H9 (cell line): Measurements from ENCODE around the gene ZNF202. TPM values are rescaled to one million over a fixed set of nuclear protein-coding genes. Genes with fewer than 3 reads are reported as not detected.

Source experiments
- DNase-seq: peaks from one replicate; pipeline ENCODE4 v3.0.0-alpha.2; 2017
- H2AFZ ChIP-seq: one replicate; pipeline ENCODE4 v1.6.1; 2013; ENCODE audit warnings: mild to moderate bottlenecking, low read length, control low read depth, moderate library complexity
- H2AK5ac ChIP-seq: 2 replicates; pipeline ENCODE4 v1.6.1; 2013; ENCODE audit warnings: low read length, control low read depth, mixed read lengths; ENCODE audit not compliant: insufficient read length
- H2BK120ac ChIP-seq: one replicate; pipeline ENCODE4 v1.6.1; 2013; ENCODE audit warnings: low read depth, mild to moderate bottlenecking, low read length, control low read depth, inconsistent platforms; ENCODE audit not compliant: poor library complexity, severe bottlenecking
- H2BK12ac ChIP-seq: 2 replicates; pipeline ENCODE4 v1.6.1; 2013; ENCODE audit warnings: low read length, control low read depth, mixed read lengths, low read depth; ENCODE audit not compliant: insufficient read length
- H2BK15ac ChIP-seq: 2 replicates; pipeline ENCODE4 v1.6.1; 2013; ENCODE audit warnings: low read depth, low read length, control low read depth
- H2BK20ac ChIP-seq: one replicate; pipeline ENCODE4 v1.6.1; 2013; ENCODE audit warnings: low read depth, mild to moderate bottlenecking, low read length, control low read depth, inconsistent platforms; ENCODE audit not compliant: poor library complexity, severe bottlenecking
- H2BK5ac ChIP-seq: 2 replicates; pipeline ENCODE4 v1.6.1; 2013; ENCODE audit warnings: low read length, control low read depth, mixed read lengths; ENCODE audit not compliant: insufficient read length
- H3K14ac ChIP-seq: 2 replicates; pipeline ENCODE4 v1.6.1; 2013; ENCODE audit warnings: low read length, control low read depth; ENCODE audit not compliant: insufficient read depth
- H3K18ac ChIP-seq: 2 replicates; pipeline ENCODE4 v1.6.1; 2013; ENCODE audit warnings: low read depth, mild to moderate bottlenecking, mixed read lengths, low read length, control low read depth; ENCODE audit not compliant: insufficient read length
- H3K23ac ChIP-seq: 2 replicates; pipeline ENCODE4 v1.6.1; 2013; ENCODE audit warnings: low read length, control low read depth, mixed read lengths, low read depth; ENCODE audit not compliant: insufficient read length
- H3K23me2 ChIP-seq: 2 replicates; pipeline ENCODE4 v1.6.1; 2013; ENCODE audit warnings: low read depth, mild to moderate bottlenecking, mixed read lengths, low read length, control low read depth; ENCODE audit not compliant: insufficient read length, poor library complexity, severe bottlenecking
- H3K27ac ChIP-seq: 2 replicates; pipeline ENCODE4 v1.5.1; 2013; ENCODE audit warnings: low read length, control low read depth, mixed read lengths, low read depth; ENCODE audit not compliant: insufficient read length
- H3K27me3 ChIP-seq: 2 replicates; pipeline ENCODE4 v1.6.1; 2013; ENCODE audit warnings: low read length, control low read depth, inconsistent platforms; ENCODE audit not compliant: insufficient read depth
- H3K4ac ChIP-seq: 2 replicates; pipeline ENCODE4 v1.6.1; 2013; ENCODE audit warnings: low read depth, mild to moderate bottlenecking, control low read depth, inconsistent platforms, low read length, moderate library complexity
- H3K4me1 ChIP-seq: 2 replicates; pipeline ENCODE4 v1.6.1; 2013; ENCODE audit warnings: low read length, control low read depth, inconsistent platforms; ENCODE audit not compliant: insufficient read depth
- H3K4me2 ChIP-seq: 2 replicates; pipeline ENCODE4 v1.6.1; 2013; ENCODE audit warnings: low read length, control low read depth, mixed read lengths; ENCODE audit not compliant: insufficient read length, insufficient read depth
- H3K56ac ChIP-seq: 2 replicates; pipeline ENCODE4 v1.6.1; 2013; ENCODE audit warnings: low read depth, mild to moderate bottlenecking, mixed read lengths, low read length, control low read depth; ENCODE audit not compliant: insufficient read length
- H3K79me1 ChIP-seq: 2 replicates; pipeline ENCODE4 v1.6.1; 2013; ENCODE audit warnings: low read depth, mild to moderate bottlenecking, moderate library complexity, low read length, control low read depth, inconsistent platforms; ENCODE audit not compliant: insufficient read depth, poor library complexity, severe bottlenecking
- H3K79me2 ChIP-seq: 2 replicates; pipeline ENCODE4 v1.6.1; 2013; ENCODE audit warnings: low read length, control low read depth, inconsistent platforms; ENCODE audit not compliant: insufficient read depth
- H3K9ac ChIP-seq: 2 replicates; pipeline ENCODE4 v1.6.1; 2013; ENCODE audit warnings: low read length, control low read depth, mixed read lengths; ENCODE audit not compliant: insufficient read length; ENCODE audit errors: extremely low read depth
- H3K9me3 ChIP-seq: one replicate; pipeline ENCODE4 v1.6.1; 2013; ENCODE audit warnings: low read depth, low read length, inconsistent platforms; ENCODE audit not compliant: control insufficient read depth
- H3T11ph ChIP-seq: one replicate; pipeline ENCODE4 v1.6.1; 2013; ENCODE audit warnings: mild to moderate bottlenecking, low read length, control low read depth, inconsistent platforms
- H4K20me1 ChIP-seq: one replicate; pipeline ENCODE4 v1.6.1; 2013; ENCODE audit not compliant: control insufficient read depth, insufficient read length, insufficient read depth
- H4K5ac ChIP-seq: 2 replicates; pipeline ENCODE4 v1.6.1; 2013; ENCODE audit warnings: low read depth, mild to moderate bottlenecking, mixed read lengths, low read length, control low read depth; ENCODE audit not compliant: insufficient read length
- H4K8ac ChIP-seq: replicated peaks from 2 replicates; pipeline ENCODE4 v1.6.1; 2013; ENCODE audit warnings: low read length, control low read depth, mixed read lengths, low read depth; ENCODE audit not compliant: insufficient read length
- H4K91ac ChIP-seq: 2 replicates; pipeline ENCODE4 v1.6.1; 2013; ENCODE audit warnings: low read depth, mild to moderate bottlenecking, moderate library complexity, mixed read lengths, low read length, control low read depth; ENCODE audit not compliant: insufficient read length
- H3K27ac Mint-ChIP-seq, 3 experiments: 2 replicates in 2 of 3; 3 replicates in 1 of 3; pipeline ENCODE4 v1.8.0; 2020 to 2021; ENCODE audit warnings: mixed read lengths in 3 of 3, mild to moderate bottlenecking in 1 of 3, moderate library complexity in 1 of 3
- H3K27me3 Mint-ChIP-seq: 2 replicates; pipeline ENCODE4 v1.8.0; 2021; ENCODE audit warnings: low read depth, mild to moderate bottlenecking, moderate library complexity, mixed read lengths
- H3K36me3 Mint-ChIP-seq, 3 experiments: 2 replicates in 2 of 3; 3 replicates in 1 of 3; pipeline ENCODE4 v1.8.0; 2020 to 2021; ENCODE audit warnings: low read depth in 3 of 3, mixed read lengths in 3 of 3; ENCODE audit not compliant: insufficient read depth in 1 of 3
- H3K4me1 Mint-ChIP-seq, 2 experiments: 2 replicates each; pipeline ENCODE4 v1.8.0; 2020; ENCODE audit warnings: mixed read lengths in 2 of 2
- H3K4me3 Mint-ChIP-seq, 2 experiments: 2 replicates in 1 of 2; 3 replicates in 1 of 2; pipeline ENCODE4 v1.8.0; 2020 to 2021; ENCODE audit warnings: mild to moderate bottlenecking in 2 of 2, mixed read lengths in 2 of 2, moderate library complexity in 1 of 2
- H3K9me3 Mint-ChIP-seq, 2 experiments: 2 replicates in 1 of 2; 3 replicates in 1 of 2; pipeline ENCODE4 v1.8.0; 2020; ENCODE audit warnings: mild to moderate bottlenecking in 2 of 2, mixed read lengths in 2 of 2, moderate library complexity in 1 of 2
- WGBS: extraction: QIAGEN DNeasy Blood & Tissue Kit; methylation state at CpG from one replicate; pipeline ENCODE4 v1.1.7; 2013; ENCODE audit warnings: missing lambda C conversion rate, low lambda C conversion rate, mixed read lengths; ENCODE audit not compliant: insufficient read length; ENCODE audit errors: extremely low coverage; 5-methylcytosine and 5-hydroxymethylcytosine counted together
- total RNA-seq: library from RNA; stranded (reverse); gene quantifications from 2 replicates; pipeline ENCODE4 v1.2.1, GENCODE V29; 2021
- TF ChIP-seq, protein P1 (sequence below): fragments of 200-600 bp; sonication (generic); conservative IDR thresholded peaks from 3 replicates; pipeline ENCODE4 v1.8.0; 2021; ENCODE audit warnings: antibody characterized with exemption, mild to moderate bottlenecking

Gene ZNF202
- total RNA-seq, 1 experiment from 2014 or later, result 49.2 TPM

DNA sequence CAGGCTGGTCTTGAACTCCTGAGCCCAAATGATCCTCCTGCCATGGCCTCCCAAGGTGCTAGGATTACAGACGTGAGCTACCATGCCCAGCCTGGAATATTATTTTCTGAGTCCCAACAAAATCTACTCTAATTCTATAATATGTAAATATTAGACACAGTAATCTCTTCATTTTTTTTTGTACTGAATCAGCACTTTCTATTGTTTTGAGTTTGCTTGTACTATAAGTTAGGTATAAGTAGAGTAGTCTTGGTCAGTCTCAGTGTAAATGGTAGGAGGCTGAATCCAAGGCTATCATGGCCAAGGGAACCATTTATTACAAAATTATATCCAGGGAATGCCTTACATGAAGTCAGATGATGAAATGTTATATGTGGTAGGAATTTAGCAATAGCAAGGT, 32.5 kb upstream of the ZNF202 start:
- H3K9me3 Mint-ChIP-seq, result peaks cover 5% of the 10 kb centered on the region in 2 experiments; a peak in 4 of 5 replicates
- no peak overlapping the region for H3K23ac ChIP-seq
- no peak overlapping the region for H4K8ac ChIP-seq
- H2BK15ac ChIP-seq, result no peak overlapping the region
- no peaks in the 10 kb centered on the region for H3K79me1 ChIP-seq
- H3K4me2 ChIP-seq, result no peak overlapping the region
- no peak overlapping the region for H3K18ac ChIP-seq
- H3T11ph ChIP-seq, result no peak overlapping the region
- H3K9ac ChIP-seq, result no peak overlapping the region
- peaks cover 4% of the 10 kb centered on the region; the same call in 1 of the 2 replicates for H3K4me1 ChIP-seq
- H2AK5ac ChIP-seq, result peak overlapping the region; percentile 65
- H3K9me3 ChIP-seq, result no peaks in the 10 kb centered on the region
- peaks cover 57 to 65% of the 10 kb centered on the region in 2 experiments for H3K4me1 Mint-ChIP-seq
- peak overlapping the region; percentile 36 for H2BK120ac ChIP-seq
- H3K27me3 ChIP-seq, result no peaks in the 10 kb centered on the region
- no peak overlapping the region for H2BK20ac ChIP-seq
- peak overlapping the region; percentile 99 for H3K27ac ChIP-seq
- H3K36me3 Mint-ChIP-seq, result peaks cover 0 to 19% (median 15%) of the 10 kb centered on the region in 3 experiments
- no peak overlapping the region for H2AFZ ChIP-seq
- no peak overlapping the region for H3K14ac ChIP-seq
- no peak overlapping the region for H4K5ac ChIP-seq
- H4K20me1 ChIP-seq, result no peaks in the 10 kb centered on the region
- H3K27me3 Mint-ChIP-seq, result no peaks in the 10 kb centered on the region
- H4K91ac ChIP-seq, result no peak overlapping the region
- no peak overlapping the region for H3K56ac ChIP-seq
- H3K4me3 Mint-ChIP-seq, result no peak overlapping the region
- H3K23me2 ChIP-seq, result no peaks in the 10 kb centered on the region
- no peak overlapping the region for H2BK5ac ChIP-seq
- WGBS, result no CpG with 5 or more reads among the region's 1 CpG
- no peaks in the 10 kb centered on the region for H3K79me2 ChIP-seq
- DNase-seq, result no peak
- no peak overlapping the region for H2BK12ac ChIP-seq
- H3K4ac ChIP-seq, result no peak overlapping the region
- H3K27ac Mint-ChIP-seq, result peak overlapping the region; percentile 69 to 99 (median 98)
- TF ChIP-seq, protein P1, sequence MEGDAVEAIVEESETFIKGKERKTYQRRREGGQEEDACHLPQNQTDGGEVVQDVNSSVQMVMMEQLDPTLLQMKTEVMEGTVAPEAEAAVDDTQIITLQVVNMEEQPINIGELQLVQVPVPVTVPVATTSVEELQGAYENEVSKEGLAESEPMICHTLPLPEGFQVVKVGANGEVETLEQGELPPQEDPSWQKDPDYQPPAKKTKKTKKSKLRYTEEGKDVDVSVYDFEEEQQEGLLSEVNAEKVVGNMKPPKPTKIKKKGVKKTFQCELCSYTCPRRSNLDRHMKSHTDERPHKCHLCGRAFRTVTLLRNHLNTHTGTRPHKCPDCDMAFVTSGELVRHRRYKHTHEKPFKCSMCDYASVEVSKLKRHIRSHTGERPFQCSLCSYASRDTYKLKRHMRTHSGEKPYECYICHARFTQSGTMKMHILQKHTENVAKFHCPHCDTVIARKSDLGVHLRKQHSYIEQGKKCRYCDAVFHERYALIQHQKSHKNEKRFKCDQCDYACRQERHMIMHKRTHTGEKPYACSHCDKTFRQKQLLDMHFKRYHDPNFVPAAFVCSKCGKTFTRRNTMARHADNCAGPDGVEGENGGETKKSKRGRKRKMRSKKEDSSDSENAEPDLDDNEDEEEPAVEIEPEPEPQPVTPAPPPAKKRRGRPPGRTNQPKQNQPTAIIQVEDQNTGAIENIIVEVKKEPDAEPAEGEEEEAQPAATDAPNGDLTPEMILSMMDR, result no peak
